LNCAP (cell line): Measurements from ENCODE around the gene GSTM5.

Source experiments
- CTCF ChIP-seq: fragments of 450-650 bp; IDR thresholded peaks from 2 replicates; pipeline ENCODE4 v1.5.1; 2017; ENCODE audit warnings: mild to moderate bottlenecking

The GSTM5 gene

GRCh38 chr1:109750920-109751319 is 38.9 kb downstream of the GSTM5 start:
- TF ChIP-seq CTCF, result no peak

GRCh38 chr1:109751531-109752260 is 39.6 kb downstream of the GSTM5 start:
- TF ChIP-seq CTCF, result no peak

- TF ChIP-seq CTCF, result no peak
Measured at GRCh38 chr1:109754738-109755137, 42.7 kb downstream of the GSTM5 start.

GRCh38 chr1:109756848-109757521 is 44.9 kb downstream of the GSTM5 start:
- TF ChIP-seq CTCF, result no peak

GRCh38 chr1:109757936-109758786 is 46.1 kb downstream of the GSTM5 start:
- TF ChIP-seq CTCF, result no peak

- no peak for TF ChIP-seq CTCF
Measured at GRCh38 chr1:109759513-109760334, 47.7 kb downstream of the GSTM5 start.
